T-helper 2 cell (primary cell): ENCODE measurements around the gene ME1.
"Not testable (repeated sequence)": the region's sequence is repeated elsewhere in the genome, so short reads cannot be mapped to it uniquely, and the experiment has no call there.

Experiments
- DNase-seq, 5 experiments: peaks; one replicate each; pipeline versions ENCODE4 v3.0.0 to v3.0.0-alpha.2; 2012 to 2022

Gene ME1

GRCh38 chr6:83431545-83432155, 799 bp upstream of the ME1 start:
- DNase-seq, result no peak

- DNase-seq, result no peak
These were observed 817 bp downstream of the ME1 start for GRCh38 chr6:83429857-83430610.

- no peak for DNase-seq
These were observed 1.6 kb downstream of the ME1 start for GRCh38 chr6:83429269-83429668.

GRCh38 chr6:83424392-83425018, 6.3 kb downstream of the ME1 start:
- no peak for DNase-seq

- no peak for DNase-seq
These were observed 12.8 kb downstream of the ME1 start for GRCh38 chr6:83417880-83418663.

GRCh38 chr6:83413068-83413467, 17.8 kb downstream of the ME1 start:
- no peak for DNase-seq

GRCh38 chr6:83411731-83412130, 19.1 kb downstream of the ME1 start:
- DNase-seq, result no peak

- DNase-seq, result no peak
These were observed 27.7 kb downstream of the ME1 start for GRCh38 chr6:83403191-83403590.

GRCh38 chr6:83389606-83390005, 41.2 kb downstream of the ME1 start:
- peak in 1 of 5 experiments; percentile 55 for DNase-seq

GRCh38 chr6:83385473-83385872, 45.4 kb downstream of the ME1 start:
- no peak for DNase-seq

- no peak for DNase-seq
These were observed 46.1 kb downstream of the ME1 start for GRCh38 chr6:83384751-83385150.

- DNase-seq, result no peak
These were observed 48.9 kb downstream of the ME1 start for GRCh38 chr6:83381949-83382348.

GRCh38 chr6:83378621-83379388, 52.0 kb downstream of the ME1 start:
- no peak for DNase-seq

- DNase-seq, result no peak
These were observed 59.4 kb downstream of the ME1 start for GRCh38 chr6:83371423-83371822.

GRCh38 chr6:83370567-83370966, 60.3 kb downstream of the ME1 start:
- no peak for DNase-seq

- no peak for DNase-seq
These were observed 61.2 kb downstream of the ME1 start for GRCh38 chr6:83369692-83370091.

GRCh38 chr6:83368577-83368976, 62.3 kb downstream of the ME1 start:
- no peak for DNase-seq

- DNase-seq, result no peak
These were observed 63.7 kb downstream of the ME1 start for GRCh38 chr6:83367104-83367503.

- no peak for DNase-seq
These were observed 64.9 kb downstream of the ME1 start for GRCh38 chr6:83365931-83366330.

- DNase-seq, result not testable (repeated sequence)
These were observed 68.5 kb downstream of the ME1 start for GRCh38 chr6:83362349-83362748.

- no peak for DNase-seq
These were observed 71.2 kb downstream of the ME1 start for GRCh38 chr6:83359638-83360037.

- no peak for DNase-seq
These were observed 76.1 kb downstream of the ME1 start for GRCh38 chr6:83354747-83355146.
